Endothelial cell (in vitro differentiated cells): ENCODE data around the gene CDC42. TPM values are rescaled to one million over a fixed set of nuclear protein-coding genes. Genes with fewer than 3 reads are reported as not detected.

Experiments
- DNase-seq: peaks from one replicate; pipeline ENCODE4 v3.0.0; 2021; ENCODE audit warnings: low spot score
- H3K27ac Mint-ChIP-seq: one replicate; pipeline ENCODE4 v1.8.0; 2021; ENCODE audit warnings: mixed read lengths, inconsistent platforms; ENCODE audit not compliant: unreplicated experiment
- H3K27me3 Mint-ChIP-seq: one replicate; pipeline ENCODE4 v1.8.0; 2021; ENCODE audit warnings: mild to moderate bottlenecking, moderate library complexity, mixed read lengths, inconsistent platforms; ENCODE audit not compliant: unreplicated experiment
- H3K36me3 Mint-ChIP-seq: one replicate; pipeline ENCODE4 v1.8.0; 2021; ENCODE audit warnings: mild to moderate bottlenecking, low read depth, mixed read lengths, inconsistent platforms; ENCODE audit not compliant: unreplicated experiment
- H3K4me1 Mint-ChIP-seq: one replicate; pipeline ENCODE4 v1.8.0; 2021; ENCODE audit warnings: mild to moderate bottlenecking, mixed read lengths, inconsistent platforms; ENCODE audit not compliant: unreplicated experiment
- H3K4me3 Mint-ChIP-seq: one replicate; pipeline ENCODE4 v1.8.0; 2021; ENCODE audit warnings: mild to moderate bottlenecking, mixed read lengths, inconsistent platforms; ENCODE audit not compliant: unreplicated experiment
- H3K9me3 Mint-ChIP-seq: one replicate; pipeline ENCODE4 v1.8.0; 2021; ENCODE audit warnings: mixed read lengths, inconsistent platforms; ENCODE audit not compliant: unreplicated experiment
- total RNA-seq: library from RNA; stranded (reverse); fragmentation: NEBNext Ultra II Directional; extraction: Animal tissue kit (Norgen Biotek cat#: 25700); gene quantifications from one replicate; pipeline ENCODE4 v1.2.1, GENCODE V29; 2021; ENCODE audit not compliant: unreplicated experiment
- TF ChIP-seq, protein P1 (sequence below): fragments of 200-600 bp; sonication (generic); IDR thresholded peaks from one replicate; pipeline ENCODE4 v1.5.0; 2021; ENCODE audit warnings: antibody characterized with exemption; ENCODE audit not compliant: unreplicated experiment

Gene CDC42
- total RNA-seq, 1 donor from 2014 or later: 370 TPM

DNA sequence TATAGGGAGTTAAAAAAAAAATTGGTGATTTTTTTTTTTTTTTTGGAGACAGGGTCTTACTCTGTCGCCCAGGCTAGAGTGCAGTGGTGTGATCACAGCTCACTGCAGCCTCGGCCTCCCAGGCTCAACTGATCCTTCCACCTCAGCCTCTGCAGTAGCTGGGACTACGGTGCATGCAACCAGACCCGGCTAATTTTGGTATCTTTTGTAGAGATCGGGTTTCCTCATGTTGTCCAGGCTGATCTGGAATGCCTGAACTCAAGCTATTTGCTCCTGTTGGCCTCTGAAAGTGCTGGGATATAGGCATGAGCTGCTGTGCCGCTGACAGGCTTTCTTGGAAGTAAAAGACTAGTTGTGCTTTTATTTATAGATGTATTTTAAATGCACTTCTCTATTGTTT, 3.0 kb downstream of the CDC42 start:
- H3K27me3 Mint-ChIP-seq: peaks cover 18% of the 10 kb centered on the region
- no peak overlapping the region for H3K27ac Mint-ChIP-seq
- H3K36me3 Mint-ChIP-seq: peaks cover 7% of the 10 kb centered on the region
- H3K4me1 Mint-ChIP-seq: peaks cover 42% of the 10 kb centered on the region
- DNase-seq: no peak
- no peaks in the 10 kb centered on the region for H3K9me3 Mint-ChIP-seq
- TF ChIP-seq, protein P1, sequence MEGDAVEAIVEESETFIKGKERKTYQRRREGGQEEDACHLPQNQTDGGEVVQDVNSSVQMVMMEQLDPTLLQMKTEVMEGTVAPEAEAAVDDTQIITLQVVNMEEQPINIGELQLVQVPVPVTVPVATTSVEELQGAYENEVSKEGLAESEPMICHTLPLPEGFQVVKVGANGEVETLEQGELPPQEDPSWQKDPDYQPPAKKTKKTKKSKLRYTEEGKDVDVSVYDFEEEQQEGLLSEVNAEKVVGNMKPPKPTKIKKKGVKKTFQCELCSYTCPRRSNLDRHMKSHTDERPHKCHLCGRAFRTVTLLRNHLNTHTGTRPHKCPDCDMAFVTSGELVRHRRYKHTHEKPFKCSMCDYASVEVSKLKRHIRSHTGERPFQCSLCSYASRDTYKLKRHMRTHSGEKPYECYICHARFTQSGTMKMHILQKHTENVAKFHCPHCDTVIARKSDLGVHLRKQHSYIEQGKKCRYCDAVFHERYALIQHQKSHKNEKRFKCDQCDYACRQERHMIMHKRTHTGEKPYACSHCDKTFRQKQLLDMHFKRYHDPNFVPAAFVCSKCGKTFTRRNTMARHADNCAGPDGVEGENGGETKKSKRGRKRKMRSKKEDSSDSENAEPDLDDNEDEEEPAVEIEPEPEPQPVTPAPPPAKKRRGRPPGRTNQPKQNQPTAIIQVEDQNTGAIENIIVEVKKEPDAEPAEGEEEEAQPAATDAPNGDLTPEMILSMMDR: no peak
- H3K4me3 Mint-ChIP-seq: peak overlapping the region; percentile 71

DNA sequence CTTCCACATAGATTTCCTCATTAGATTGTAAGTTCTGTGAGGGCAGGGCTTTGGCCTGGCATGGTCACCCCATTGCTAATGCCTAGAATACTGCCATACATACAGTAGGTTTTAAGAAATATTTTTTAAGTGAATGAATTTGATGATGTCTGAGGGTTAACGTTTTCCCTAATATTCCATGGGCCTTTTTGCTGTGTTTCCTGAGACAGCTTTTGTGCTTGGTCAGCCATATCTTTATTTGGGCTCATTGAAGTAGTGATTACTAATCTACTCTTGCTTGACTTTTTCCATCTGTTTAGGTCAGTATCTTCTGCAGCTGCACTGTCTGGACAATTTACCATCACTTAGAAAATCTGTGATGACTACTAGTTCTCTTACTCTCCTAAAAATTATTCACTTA, 3.5 kb downstream of the CDC42 start:
- H3K36me3 Mint-ChIP-seq: peaks cover 7% of the 10 kb centered on the region
- H3K4me3 Mint-ChIP-seq: peak overlapping the region; percentile 17
- H3K27ac Mint-ChIP-seq: no peak overlapping the region
- no peaks in the 10 kb centered on the region for H3K9me3 Mint-ChIP-seq
- peaks cover 44% of the 10 kb centered on the region for H3K4me1 Mint-ChIP-seq
- DNase-seq: no peak
- H3K27me3 Mint-ChIP-seq: peaks cover 18% of the 10 kb centered on the region
- TF ChIP-seq, protein P1: no peak

DNA sequence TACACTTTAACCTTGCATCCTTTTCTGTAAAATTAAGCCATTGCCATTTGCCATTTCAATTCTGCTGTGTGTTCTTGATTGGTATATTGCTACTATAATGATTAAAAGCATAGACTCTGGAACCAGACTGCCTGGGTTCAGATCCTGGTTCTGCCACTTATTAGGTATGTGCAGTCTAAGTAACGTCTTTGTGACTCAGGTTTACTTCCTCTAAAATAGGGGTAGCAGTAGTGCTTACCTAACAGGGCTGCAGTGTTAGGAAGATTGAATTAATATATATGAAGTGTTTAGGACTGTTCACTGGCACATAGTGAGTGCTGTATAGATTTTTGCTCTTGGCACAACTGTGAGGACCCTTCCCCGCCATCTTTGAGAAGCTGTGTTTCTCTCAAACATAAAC, 4.4 kb downstream of the CDC42 start:
- Mint-ChIP-seq H3K4me1 (peaks cover 36% of the 10 kb centered on the region), H3K27ac (peak overlapping the region; percentile 59), H3K27me3 (peaks cover 13% of the 10 kb centered on the region), H3K9me3 (no peaks in the 10 kb centered on the region), H3K36me3 (peaks cover 4% of the 10 kb centered on the region), H3K4me3 (peak overlapping the region; percentile 45)
- TF ChIP-seq, protein P1: no peak
- DNase-seq: no peak

DNA sequence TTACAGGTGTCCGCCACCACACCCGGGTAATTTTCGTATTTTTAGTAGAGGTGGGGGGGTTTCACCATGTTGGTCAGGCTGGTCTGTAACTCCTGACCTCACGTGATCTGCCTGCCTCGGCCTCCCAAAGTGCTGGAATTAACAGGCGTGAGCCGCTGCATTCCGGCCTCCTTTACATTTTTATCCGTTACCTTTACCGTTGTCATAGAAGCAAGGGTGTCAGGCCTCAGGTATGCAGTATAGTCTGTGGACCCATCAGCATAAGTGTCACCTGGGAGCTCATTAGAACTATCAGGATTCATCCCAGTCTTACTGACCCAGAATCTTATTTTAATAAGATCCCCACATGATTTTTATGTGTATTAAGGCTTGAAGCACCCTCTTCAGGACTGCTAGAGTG, 5.4 kb downstream of the CDC42 start:
- TF ChIP-seq, protein P1: no peak
- Mint-ChIP-seq H3K4me3 (no peak overlapping the region), H3K4me1 (peaks cover 40% of the 10 kb centered on the region), H3K36me3 (peaks cover 4% of the 10 kb centered on the region), H3K27ac (no peak overlapping the region), H3K9me3 (no peaks in the 10 kb centered on the region), H3K27me3 (peaks cover 8% of the 10 kb centered on the region)
- no peak for DNase-seq

DNA sequence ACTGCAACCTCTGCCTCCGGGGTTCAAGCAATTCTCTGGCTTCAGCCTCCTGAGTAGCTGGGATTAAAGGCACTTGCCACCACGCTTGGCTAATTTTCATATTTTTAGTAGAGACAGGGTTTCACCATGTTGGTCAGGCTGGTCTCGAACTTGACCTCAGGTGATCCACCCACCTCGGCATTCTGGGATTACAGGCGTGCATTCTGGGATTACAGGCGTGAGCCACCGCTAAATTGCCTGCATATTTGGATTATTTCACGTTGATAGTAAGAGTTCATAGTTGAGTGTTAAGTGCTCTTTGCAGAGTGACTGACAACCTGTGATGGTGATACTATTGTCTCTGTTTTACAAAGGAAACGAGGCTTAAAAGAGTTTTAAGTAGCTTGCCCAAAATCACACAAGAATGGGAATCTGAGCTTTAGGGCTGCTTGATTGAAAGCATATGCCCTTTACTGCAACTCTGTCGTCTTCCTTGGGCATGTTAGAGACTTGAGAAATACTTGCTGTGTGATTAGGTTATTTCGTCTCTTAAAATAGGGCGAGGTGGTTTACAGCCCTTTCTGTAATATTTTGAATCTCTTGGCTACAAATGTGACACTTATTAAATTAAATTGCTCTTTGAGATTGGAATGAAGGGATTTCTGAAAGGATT, 12.4 kb downstream of the CDC42 start:
- peak overlapping the region; percentile 23 for H3K4me3 Mint-ChIP-seq
- DNase-seq: no peak
- H3K4me1 Mint-ChIP-seq: peaks cover 52% of the 10 kb centered on the region
- TF ChIP-seq, protein P1: no peak
- H3K9me3 Mint-ChIP-seq: no peaks in the 10 kb centered on the region
- H3K27me3 Mint-ChIP-seq: peaks cover 6% of the 10 kb centered on the region
- H3K36me3 Mint-ChIP-seq: peaks cover 6% of the 10 kb centered on the region
- no peak overlapping the region for H3K27ac Mint-ChIP-seq
